Erythroblast (primary cell): ENCODE results near the gene ANKH.

Experiments
- GATA1 ChIP-seq: IDR thresholded peaks from 2 replicates; pipeline ENCODE4 v1.6.1; 2011; ENCODE audit warnings: low read depth, mild to moderate bottlenecking, control low read depth, low read length, moderate library complexity
- POLR2A ChIP-seq: IDR thresholded peaks from 2 replicates; pipeline ENCODE4 v1.6.1; 2011; ENCODE audit warnings: mild to moderate bottlenecking, low read length

- TF ChIP-seq POLR2A (no peak), GATA1 (no peak)
Observed at GRCh38 chr5:14727428-14727865, 144.1 kb downstream of the ANKH start.
